Thyroid gland (tissue), 4 donors: ENCODE measurements around the gene TOX4.

Experiments
- POLR2A ChIP-seq, 2 donors: fragments of 450-650 bp; IDR thresholded peaks; one replicate each; pipeline ENCODE4 v1.6.1; 2017; ENCODE audit warnings: antibody characterized with exemption in 2 of 2, mild to moderate bottlenecking in 2 of 2, moderate library complexity in 1 of 2
- TF ChIP-seq, protein P1 (sequence below), 6 experiments: fragments of 200-600 bp in 3 of 6; fragments of 450-650 bp in 3 of 6; sonication (generic) in 3 of 6; IDR thresholded peaks; one replicate each; pipeline ENCODE4 v1.5.1; 2016 to 2019; ENCODE audit warnings: antibody characterized with exemption in 6 of 6, mild to moderate bottlenecking in 2 of 6, inconsistent platforms in 1 of 6, moderate library complexity in 1 of 6

DNA sequence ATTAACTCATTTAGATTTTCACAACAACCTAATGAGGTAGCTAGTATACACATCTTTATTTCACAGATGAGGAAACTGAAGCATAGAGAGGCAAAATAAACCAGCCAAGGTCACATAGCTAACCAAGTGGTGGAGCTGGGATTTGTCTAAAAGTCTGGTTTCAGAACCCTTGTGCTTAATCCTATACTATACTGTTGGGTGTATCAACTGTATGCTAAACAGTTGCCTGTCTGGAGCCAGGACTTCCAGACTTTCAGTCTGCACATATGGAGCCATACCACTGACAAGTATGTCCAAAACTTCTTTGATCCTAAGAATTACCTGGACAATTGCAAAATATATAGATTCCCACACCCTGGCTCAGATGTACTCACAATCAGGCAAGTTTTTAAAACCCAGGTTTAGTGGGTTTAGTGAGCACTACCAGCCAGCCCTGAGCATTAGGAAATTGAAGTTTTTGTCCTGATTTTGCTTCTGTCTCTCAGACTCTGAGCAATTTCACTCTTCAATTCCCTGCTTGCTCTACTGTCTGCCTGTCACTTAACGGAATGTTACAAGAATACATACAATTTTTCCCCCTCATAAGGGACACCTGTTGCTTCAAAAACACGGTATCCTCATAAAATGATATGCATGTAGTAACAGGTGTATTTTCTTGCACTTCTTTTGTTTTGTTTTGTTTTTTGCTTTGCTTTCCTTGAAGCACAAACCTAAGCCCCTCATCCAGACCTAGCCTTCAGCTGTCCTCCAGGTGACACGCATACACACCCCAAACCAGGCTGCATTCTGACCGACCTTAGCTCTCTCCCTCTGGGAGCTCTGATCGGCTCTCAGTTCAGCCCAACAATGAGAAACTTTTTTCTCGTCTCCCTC lies 58.8 kb downstream of the TOX4 start:
- TF ChIP-seq, protein P1, sequence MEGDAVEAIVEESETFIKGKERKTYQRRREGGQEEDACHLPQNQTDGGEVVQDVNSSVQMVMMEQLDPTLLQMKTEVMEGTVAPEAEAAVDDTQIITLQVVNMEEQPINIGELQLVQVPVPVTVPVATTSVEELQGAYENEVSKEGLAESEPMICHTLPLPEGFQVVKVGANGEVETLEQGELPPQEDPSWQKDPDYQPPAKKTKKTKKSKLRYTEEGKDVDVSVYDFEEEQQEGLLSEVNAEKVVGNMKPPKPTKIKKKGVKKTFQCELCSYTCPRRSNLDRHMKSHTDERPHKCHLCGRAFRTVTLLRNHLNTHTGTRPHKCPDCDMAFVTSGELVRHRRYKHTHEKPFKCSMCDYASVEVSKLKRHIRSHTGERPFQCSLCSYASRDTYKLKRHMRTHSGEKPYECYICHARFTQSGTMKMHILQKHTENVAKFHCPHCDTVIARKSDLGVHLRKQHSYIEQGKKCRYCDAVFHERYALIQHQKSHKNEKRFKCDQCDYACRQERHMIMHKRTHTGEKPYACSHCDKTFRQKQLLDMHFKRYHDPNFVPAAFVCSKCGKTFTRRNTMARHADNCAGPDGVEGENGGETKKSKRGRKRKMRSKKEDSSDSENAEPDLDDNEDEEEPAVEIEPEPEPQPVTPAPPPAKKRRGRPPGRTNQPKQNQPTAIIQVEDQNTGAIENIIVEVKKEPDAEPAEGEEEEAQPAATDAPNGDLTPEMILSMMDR (IDR thresholded peaks at IDR 0.05): no peak
- no peak for TF ChIP-seq POLR2A (IDR thresholded peaks at IDR 0.05)
